Stimulated activated CD8-positive, alpha-beta memory T cell treated with anti-CD3 and anti-CD28 coated beads, Interleukin-15, amount 100 ng/mL, for 24 hours (primary cell): Measurements from ENCODE around the gene NEBL.

Experiments used
- DNase-seq: peaks from one replicate; pipeline ENCODE4 v3.0.0-alpha.2; 2020; ENCODE audit warnings: low read depth

NEBL gene

DNA sequence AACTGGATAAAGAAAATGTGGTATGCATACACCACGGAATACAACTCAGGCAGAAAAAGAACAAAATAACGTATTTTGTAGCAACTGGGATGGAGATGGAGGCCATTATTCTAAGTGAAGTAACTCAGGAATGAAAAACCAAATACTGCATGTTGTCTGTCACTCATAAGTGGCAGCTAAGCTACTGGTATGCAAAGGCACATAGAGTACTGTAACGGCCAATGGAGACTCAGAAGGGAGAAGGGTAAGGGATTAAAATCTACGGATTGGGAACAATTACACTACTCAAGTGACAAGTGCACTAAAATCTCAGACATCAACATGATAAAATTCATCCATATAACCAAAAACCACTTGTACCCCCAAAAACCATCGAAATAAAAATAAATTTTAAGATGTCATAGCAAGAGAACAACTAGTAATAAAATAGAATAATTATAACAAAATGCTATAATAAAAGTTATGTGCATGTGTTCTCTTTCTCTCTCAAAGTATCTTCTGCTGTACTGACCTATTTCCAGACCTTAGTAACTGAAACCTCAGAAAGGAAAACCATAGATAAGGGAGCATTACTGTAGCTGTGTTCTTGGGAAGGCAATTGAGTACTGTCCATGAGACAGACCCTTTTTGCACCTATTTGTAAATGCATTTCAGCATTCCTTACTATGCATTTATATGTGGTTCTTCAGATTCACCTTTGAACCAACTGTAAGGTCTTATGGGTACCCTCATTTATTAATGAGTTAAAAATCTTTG, 6.7 kb upstream of the NEBL start:
- no peak for DNase-seq

DNA sequence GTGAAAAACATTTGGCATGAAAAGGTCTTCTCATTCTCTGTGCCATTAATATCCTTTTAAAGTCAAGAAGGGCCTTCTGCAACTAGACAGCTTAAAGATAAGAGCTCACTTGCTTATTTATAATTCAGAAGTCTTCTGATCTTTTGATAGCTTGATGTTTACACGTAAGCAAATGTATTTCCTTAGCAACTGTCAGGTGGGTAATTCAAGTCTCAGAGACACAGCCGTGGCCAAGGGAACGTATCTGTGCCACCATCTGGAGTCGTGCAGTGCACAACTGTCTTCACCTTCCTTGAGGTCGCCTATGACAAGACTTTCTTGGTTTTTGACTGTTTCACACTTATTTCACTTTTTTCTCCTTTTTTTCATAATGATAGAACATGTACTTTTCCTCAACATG, 4.0 kb upstream of the NEBL start:
- DNase-seq: no peak

DNA sequence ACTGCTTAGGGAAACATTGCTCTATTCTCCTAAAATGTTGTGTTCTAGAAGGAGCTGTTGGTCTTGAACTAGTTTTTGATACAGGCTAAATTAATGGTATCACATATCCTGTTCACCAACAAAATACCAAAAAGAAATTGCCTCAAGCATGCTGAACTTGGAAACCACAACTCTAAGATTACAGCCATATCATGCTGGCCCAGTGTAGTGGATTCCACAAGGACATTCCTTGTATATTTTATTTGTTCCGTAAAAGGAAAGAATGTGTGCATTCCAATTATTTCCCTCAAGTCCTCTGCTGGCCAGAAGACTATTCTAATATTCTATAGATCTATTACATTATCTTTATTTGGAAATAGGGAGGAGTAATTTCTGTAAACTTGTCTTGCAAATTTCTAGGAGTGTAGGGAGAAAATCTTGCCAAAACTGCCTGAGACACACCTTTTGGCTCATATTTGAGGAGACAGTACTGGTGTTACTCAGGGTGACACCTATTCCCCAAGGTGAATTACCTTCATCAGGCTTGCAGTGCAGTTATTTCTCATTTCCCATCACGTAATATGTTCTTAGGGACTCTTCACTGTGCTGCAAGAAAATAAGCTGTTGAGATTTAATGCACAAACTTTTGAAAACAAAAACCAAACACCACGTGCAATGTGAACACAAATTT, 1.9 kb upstream of the NEBL start:
- DNase-seq: no peak

DNA sequence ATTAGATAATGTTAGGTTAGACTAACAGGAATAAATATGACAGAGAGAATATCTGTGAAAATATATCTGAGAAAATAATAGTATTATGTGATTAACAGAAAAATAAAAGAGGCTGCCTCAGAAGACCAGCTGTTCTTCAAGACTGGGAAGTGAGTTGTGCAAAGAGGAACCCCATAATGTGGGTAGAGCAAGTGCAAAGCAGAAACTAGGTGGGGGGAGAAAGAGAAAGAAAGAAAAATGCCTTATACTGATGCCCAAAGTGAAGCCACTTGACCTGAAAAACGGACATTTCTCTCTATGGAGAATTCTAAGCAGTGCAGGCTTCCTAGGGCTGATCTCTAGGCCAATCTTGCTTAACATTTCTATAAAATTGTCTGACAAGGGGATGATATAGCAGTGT, 3.8 kb downstream of the NEBL start:
- DNase-seq: no peak

DNA sequence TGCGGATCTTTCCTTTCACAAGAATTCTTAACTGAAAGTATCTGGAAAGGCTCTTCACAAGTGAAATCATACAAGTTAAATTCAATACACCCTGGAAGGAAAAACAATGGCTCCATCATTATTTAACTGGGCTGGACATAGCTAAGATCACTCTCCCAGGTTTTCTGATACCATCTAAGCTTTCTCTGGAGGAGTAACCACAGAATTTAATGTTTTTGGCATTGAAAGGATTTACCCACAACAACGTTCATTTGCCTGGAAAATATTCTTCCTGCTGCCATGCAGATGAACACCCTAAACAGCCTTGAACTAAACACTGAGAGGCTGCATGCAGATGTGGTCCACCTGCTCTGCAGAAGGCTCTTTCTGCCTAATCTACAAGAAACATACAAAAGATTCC, 4.3 kb downstream of the NEBL start:
- no peak for DNase-seq

DNA sequence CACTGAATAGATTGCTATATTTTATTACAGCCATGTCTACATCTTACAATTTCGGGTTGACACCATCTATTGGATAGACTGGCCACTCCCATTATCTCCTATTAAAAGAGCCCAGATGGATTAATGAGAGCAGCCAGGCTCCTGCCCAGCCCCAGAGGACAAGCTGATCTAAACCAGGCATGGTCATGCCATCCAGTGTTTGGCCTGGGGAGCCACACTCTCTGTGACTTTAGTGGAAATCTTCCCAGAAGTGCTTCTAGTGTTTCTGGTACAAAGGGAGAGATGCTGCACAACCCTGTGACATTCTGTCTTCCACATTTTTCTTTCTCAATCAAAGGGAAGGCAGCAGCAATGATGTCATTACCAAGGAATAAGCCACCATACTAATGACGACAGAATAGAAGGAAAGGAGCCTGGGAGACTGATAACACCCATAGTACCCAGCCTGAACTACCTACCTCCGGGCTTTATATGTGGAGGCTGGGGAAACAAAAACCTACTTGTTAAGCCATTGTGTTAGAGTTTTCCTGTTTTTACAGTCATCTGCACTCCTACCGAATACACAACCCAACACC, 5.0 kb downstream of the NEBL start:
- DNase-seq: no peak

DNA sequence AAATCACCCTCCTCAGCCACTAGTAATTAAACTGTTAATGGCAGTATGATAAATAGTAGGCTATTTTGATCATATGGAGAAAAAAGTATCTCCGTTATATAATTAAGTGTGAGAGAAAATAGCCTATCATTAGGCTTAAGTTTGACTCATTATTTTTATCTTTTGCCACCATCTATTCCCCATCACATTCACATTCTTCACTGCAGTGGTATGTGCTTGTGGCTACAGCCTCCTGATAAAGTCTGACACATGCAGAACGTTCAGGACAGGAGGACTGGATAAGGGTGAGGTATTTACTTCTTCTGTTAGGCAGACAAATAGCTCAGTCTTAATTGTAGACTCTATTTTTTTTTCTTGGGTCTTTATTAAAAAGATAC, 5.8 kb downstream of the NEBL start:
- no peak for DNase-seq

DNA sequence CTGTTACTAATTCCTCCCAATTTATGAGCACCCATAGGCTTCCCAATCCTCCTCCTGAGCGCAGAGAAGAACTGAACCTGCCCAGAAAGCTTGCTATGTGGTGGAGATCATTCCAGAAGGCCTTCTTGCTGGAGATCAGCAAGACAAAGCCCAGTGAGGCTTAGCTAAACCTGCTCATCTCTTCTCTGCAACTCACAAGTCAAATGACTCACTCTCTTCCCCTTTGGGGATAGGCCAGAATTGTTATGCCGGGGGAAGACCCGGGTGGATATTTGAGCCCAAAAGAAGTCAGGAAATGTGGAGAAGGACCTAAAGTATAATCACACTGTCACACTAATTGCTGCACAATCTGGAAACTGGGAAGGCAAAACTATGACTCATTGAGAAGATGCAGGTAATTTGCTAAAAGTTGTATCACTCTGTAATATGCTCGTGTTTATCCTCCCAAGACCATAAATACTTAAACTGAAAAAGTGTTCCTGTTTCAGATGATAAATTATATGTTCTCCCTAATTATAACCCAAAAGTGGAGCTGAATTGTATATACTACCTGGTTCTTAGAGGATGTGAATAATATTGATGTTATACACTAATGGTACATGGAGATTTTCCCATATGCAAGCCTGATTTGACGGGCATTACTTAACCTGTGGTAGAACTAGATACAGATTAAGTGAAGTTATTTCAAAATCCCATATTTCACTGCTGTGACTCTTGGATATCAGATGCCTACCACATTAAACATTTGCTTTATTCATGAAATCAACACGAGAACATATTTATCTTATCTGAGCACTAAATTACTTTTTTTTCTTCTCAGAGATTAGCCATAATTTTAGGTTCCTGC, 6.4 kb downstream of the NEBL start:
- DNase-seq: no peak

DNA sequence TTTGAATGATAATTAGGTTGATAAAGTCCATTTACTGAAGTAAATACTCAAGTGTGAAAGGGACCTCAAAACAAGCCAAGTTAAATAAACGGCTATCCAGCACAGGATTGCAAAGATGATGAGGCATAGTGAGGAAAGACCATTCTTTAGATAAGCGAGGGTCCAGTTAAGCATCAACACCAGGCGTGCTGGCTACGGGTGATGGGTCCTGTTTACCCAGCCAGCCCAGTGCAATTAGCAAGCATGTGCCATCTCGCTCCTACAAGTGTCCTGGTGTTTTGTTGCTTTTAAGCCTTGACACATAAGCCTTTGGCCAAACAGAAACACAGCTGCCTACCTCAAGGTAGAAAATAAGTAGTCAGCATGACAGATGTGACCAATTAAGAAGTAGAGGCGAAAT, 7.1 kb downstream of the NEBL start:
- DNase-seq: no peak

DNA sequence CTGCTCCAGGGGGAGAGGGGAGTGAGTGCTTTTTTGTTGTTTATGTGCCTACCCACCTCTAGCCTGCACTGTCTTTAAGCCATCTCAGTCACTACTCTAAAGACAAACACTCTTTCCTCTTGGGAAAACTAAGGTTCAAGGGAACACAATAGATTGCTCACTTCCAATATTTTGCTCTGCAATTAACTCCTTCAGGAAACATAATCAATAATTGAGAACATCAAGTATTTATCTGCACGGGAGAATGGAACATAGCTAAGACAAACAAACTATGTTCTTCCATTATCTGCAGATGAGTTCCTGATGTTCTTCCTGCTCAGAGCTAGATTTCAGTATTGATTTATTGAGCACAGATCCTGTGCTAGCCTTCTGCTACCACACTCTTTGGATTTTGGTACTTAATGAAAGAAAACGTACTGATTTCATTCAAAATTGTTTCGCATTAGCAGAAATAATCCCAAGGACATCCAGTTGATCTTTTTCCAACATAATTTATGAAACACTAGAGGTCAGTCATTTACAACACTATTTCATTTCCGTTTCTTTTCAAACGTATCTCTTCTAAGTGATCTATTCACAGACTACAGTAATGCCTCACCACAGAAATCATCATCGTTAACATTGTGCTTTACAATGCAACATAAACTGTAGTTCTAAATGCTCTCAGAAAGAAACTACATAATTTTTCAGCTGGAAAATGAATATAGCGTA, 8.3 kb downstream of the NEBL start:
- DNase-seq: no peak

DNA sequence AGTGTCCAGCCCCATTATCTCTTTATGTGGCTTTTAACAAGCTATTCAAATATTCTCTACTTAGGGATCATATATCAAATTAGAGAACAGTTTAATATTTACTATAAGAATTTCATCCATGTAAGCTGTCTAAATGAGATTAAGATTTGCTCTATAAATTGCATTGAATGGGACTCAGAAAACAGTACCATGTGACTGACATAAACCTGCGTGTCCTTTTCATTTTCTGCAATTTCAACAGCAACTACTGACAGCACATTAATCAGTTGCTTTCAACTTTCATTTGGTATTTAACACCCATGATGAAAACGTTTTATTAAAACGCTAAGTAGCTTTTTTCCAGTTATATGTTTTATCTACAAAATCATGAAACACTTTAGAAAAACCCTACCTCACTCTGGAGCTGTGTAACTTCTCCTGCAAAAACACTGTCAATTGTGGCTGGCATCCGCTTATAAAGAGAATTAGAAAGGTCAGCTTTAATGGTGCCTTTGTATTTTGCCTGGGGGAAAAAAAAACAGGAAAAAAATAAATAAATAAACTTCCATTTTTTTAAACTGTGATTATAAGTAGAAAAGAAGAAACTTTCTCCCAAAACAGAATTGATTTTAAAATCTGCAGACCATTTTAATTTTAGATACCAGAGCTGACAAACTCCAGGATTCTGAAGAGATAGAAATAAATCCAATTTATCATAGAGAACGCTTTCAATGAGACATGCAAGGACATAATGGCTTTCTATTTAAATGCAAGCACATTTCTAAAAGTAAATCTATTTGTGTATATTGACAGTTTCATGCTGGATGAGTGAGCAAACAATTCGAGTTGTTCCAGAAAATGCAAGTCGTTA, 9.2 kb downstream of the NEBL start:
- DNase-seq: no peak

DNA sequence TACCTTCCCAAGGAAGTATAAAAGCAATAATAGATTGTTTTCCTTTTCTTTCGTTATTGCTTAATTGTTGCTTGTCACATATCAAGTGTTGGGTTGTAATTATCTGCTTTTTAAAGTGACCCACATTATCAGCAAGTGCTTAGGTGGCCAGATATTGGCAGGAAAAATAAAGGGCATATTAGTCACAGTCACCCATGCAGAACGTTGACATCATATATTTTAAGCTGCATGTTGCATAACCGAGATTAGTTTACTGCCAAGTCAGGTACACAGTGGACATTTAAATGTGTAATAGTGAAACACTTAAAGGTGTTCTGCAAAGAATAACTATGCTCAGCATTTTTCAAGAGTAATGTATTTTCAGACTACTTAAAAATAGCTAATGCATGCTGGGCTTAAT, 11.4 kb downstream of the NEBL start:
- DNase-seq: no peak

DNA sequence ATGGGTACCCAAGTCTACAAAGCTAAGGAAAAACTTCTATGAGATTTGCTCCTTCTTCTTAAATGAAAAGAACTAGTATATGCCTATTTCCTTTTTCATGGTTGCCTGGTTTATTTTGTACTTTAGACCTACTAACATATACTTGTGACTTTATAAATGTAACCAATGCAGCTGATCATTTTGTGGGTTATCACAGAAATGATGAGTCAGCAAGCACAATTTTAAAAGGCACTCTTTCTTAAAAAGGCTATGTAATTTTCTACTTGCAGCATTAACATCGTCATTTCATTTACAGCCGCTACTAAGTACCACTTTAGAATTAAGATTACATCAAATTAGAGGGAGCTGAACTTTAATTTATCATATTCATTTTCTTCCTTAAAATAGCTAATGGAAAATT, 13.6 kb downstream of the NEBL start:
- DNase-seq: no peak

DNA sequence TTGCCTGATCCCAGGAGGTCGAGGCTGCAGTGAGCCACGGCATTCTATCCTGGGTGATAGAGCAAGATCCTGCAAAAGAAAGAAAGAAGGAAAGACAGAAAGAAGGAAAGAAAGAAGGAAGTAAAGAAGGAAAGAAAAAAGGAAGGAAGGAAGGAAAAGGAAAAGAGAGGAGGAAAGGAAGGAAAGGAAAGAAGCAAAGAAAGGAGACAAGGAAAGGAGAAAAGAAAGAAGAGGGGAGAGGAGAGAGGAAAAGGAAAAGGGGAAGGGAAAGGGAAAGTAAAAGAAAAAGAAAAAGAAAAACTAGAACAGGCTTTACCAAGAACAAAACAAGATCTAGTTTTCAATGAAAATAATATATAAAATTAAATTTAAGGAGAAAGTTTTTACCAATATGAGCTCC, 15.0 kb downstream of the NEBL start:
- DNase-seq: no peak

DNA sequence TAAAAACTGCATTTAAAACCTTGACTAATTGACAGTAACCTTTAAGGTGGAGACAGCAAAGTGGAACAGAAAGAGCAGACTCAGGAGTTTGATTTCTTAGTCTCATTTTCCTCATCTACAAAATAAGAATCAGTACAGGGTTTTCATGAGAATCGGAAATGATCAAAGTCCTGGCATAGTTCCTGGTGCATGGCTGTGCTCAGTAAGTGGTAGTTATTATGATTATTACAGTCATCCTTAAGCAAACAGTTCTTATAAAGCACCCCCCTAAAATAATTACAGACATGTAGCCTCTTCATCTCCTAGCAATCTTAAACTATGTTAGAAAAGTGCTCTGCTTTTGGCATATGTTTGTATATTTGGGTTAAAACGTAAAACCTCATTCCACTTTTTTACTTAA, 18.0 kb downstream of the NEBL start:
- no peak for DNase-seq

DNA sequence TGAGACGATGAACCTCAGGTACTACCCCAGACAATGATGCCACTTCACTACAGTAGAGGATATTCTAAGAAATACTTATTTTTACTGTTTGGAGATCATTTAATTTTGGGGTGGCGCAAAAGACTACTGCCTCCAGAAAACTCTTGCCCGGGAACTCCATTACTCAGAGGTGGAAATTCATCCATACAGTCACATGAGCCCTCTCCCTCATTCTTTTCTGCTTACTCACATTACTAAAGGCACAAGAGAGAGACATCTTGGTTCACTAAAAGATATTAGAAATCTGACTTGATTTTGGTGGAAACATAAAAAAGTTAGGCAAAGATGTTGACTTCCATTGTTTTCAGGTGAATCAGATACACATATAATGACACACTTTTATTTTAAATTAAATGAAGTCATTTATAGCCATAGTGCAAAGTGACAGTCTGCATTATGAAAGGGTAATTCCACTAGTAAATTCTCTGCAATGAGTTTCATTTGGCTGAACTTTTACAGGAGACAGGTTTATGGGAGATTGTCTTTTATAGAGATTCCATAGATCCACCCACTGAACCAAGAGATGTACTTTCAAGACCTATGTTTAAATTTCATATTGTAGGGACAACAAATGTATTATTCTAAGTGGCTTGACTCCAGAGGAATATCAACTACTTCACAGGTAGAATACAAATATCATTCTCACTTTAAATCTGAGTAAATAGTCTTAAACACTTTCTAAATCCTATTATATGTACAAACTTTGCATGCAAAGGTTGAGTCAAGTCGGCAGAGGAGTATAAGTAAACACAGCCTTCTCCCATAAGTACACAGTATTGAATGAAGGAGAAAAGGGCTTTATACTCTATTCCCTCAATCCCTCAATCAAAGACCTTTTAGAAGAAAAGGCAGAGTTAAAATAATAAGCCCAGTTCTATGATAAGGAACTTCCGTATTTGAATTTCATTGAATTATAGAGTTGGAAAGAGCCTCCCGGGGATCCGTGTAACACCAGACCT, 18.8 kb downstream of the NEBL start:
- no peak for DNase-seq

DNA sequence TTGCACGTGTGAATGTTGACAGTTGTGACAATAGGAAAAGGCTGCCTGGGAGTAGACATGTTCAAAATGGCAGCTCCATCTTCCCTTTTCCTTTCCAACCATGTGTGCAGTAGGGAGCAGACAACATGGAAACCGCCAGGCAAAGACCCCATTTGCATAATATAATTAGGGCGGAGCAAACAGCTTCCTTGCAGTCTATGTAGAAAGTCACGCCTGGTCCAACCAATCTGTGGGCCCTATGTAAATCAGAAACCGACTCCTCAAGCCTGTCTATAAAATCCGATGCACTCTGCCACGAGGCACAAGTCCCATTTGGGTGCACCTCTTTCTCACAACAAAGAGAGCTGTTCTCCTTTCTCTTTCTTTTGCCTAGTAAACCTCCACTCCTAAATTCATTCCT, 19.6 kb downstream of the NEBL start:
- DNase-seq: no peak

DNA sequence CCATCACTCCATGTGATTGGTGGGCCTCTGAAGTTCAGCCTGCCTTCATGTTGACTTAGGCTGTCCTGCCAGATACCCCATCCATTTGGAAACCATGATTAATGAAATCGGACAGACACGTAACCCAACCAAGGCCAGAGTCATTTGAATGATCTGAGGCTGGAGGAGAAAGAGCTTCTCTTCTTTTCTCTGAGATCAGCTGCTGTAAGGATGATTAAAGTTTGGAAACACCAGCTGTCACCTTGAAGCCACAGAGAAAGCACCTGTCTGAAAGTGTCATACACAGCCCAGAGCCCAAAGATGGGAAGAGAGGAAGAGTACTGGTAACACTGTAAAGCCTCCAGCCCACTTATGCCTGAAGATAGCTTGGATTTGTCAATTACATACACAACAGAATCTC, 22.9 kb downstream of the NEBL start:
- no peak for DNase-seq

DNA sequence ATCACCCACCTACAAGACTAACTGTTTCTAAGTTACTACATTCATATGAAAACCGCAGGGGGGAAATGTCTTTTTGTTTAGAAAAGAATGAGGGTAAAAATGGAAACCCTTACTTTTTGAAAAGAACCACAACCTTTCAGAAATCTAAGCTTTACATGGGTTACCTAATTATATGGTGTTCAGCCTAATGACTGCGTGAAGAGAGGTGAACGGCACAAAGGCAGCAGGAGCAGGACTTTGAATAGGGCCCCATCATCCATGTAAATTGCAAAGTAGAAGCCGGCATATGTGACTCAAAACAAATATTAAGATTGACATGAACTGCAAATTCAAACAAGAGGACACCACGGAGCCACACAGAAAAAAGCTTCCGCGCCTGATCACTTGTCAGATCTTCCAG, 25.1 kb downstream of the NEBL start:
- DNase-seq: no peak

DNA sequence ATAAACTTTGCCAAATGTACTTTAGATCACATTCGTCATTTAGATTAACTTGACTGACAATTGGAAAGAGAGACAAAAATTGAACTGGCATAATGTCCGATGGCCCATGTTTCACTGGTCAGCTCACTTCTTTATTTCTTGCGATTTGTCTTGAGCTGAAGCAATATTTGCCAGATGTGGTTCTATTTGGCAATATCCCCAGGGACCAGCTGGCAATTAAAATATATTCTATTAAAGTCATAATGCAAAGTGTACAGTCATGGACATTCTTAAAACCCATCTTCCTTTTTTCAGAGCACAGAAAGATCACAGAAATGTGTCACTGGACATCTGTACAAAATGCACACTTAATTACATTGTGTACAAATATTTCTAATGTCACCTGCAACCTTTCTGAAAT, 26.3 kb downstream of the NEBL start:
- DNase-seq: no peak
